ENCODE results near the gene DLX3. TPM values are rescaled to one million over a fixed set of nuclear protein-coding genes. Genes with fewer than 3 reads are reported as not detected.
A peak's percentile ranks its signal among the peaks of the same experiment; 100 is the strongest.
"Not testable (repeated sequence)": the region's sequence is repeated elsewhere in the genome, so short reads cannot be mapped to it uniquely, and the experiment has no call there.

The DLX3 gene
- under 1 TPM in 1 of 4 donors, not detected in 3; 0.28 TPM for total RNA-seq

GRCh38 chr17:49995055-49995738 lies at the start of gene DLX3:
Gene DLX3 (minus strand): TSS chr17:49995224. CDS start chr17:49994998, 226 bp downstream.
- Histone ChIP-seq H3K4me3 (peak within 1 kb of the TSS; percentile 7 to 32), H3K36me3 (no peaks in the 10 kb centered on the region), H3K4me1 (peaks cover 5 to 21% of the 10 kb centered on the region in 2 donors), H3K27ac (no peak within 1 kb of the TSS), H3K9me3 (no peaks in the 10 kb centered on the region), H3K27me3 (peaks cover 34 to 61% of the 10 kb centered on the region in 2 donors)
- DNase-seq = peak; percentile 38 to 50
- no peak for TF ChIP-seq CTCF (IDR thresholded peaks at IDR 0.05)
- TF ChIP-seq POLR2A (IDR thresholded peaks at IDR 0.05) = peak; percentile 24 to 53
- intact Hi-C loops (cut with DNase I; ENCODE audit: low total_unique reads) = loop anchor here (5.0 kb wide), 2 partner anchors 113 to 133 kb away; no protein-coding TSS in a partner anchor

GRCh38 chr17:50044483-50044882 lies 49.5 kb upstream of the DLX3 start:
- peak overlapping the region in 1 of 2 donors; percentile 58 for H3K27ac ChIP-seq
- no peaks in the 10 kb centered on the region for H3K4me1 ChIP-seq

GRCh38 chr17:50043290-50044148 lies 48.5 kb upstream of the DLX3 start:
- no peaks in the 10 kb centered on the region for H3K36me3 ChIP-seq
- H3K4me1 ChIP-seq = no peaks in the 10 kb centered on the region
- H3K4me3 ChIP-seq = no peak overlapping the region
- TF ChIP-seq POLR2A (IDR thresholded peaks at IDR 0.05) (no peak), CTCF (IDR thresholded peaks at IDR 0.05) (no peak)
- peak in 1 of 2 donors; percentile 69 for DNase-seq
- peak overlapping the region; percentile 32 to 58 for H3K27ac ChIP-seq
- intact Hi-C loops (cut with DNase I; ENCODE audit: low total_unique reads) = no loop called here
- H3K9me3 ChIP-seq = no peaks in the 10 kb centered on the region
- no peaks in the 10 kb centered on the region for H3K27me3 ChIP-seq

More at GRCh38 chr17:50044483-50044882, 49.5 kb upstream of the DLX3 start:
- Histone ChIP-seq H3K36me3 (no peaks in the 10 kb centered on the region), H3K27me3 (no peaks in the 10 kb centered on the region), H3K4me3 (no peak overlapping the region), H3K9me3 (no peaks in the 10 kb centered on the region)
- DNase-seq = no peak
- intact Hi-C loops (cut with DNase I; ENCODE audit: low total_unique reads) = no loop called here
- TF ChIP-seq CTCF (IDR thresholded peaks at IDR 0.05) (no peak), POLR2A (IDR thresholded peaks at IDR 0.05) (no peak)

- no peak for TF ChIP-seq CTCF (IDR thresholded peaks at IDR 0.05)
- TF ChIP-seq POLR2A (IDR thresholded peaks at IDR 0.05) = no peak
- peaks cover 0 to 10% of the 10 kb centered on the region in 2 donors for H3K4me1 ChIP-seq
- H3K36me3 ChIP-seq = no peaks in the 10 kb centered on the region
- no peak overlapping the region for H3K27ac ChIP-seq
- no peak for DNase-seq
- no peaks in the 10 kb centered on the region for H3K9me3 ChIP-seq
- intact Hi-C loops (cut with DNase I; ENCODE audit: low total_unique reads) = no loop called here
- H3K27me3 ChIP-seq = no peaks in the 10 kb centered on the region
- no peak overlapping the region for H3K4me3 ChIP-seq
Observed at GRCh38 chr17:50042211-50042610, 47.2 kb upstream of the DLX3 start.

- DNase-seq; intact Hi-C loops (cut with DNase I; ENCODE audit: low total_unique reads); H3K9me3 ChIP-seq; H3K4me3 ChIP-seq; H3K36me3 ChIP-seq; H3K27me3 ChIP-seq; H3K27ac ChIP-seq: not testable (repeated sequence)
- peaks cover 0 to 15% of the 10 kb centered on the region in 2 donors for H3K4me1 ChIP-seq
Observed at GRCh38 chr17:50040496-50040895, 45.5 kb upstream of the DLX3 start.

Measured in uterus (tissue), 4 donors.